A549 (cell line): Measurements from ENCODE around the gene TMEM240. TPM values are rescaled to one million over a fixed set of nuclear protein-coding genes. Genes with fewer than 3 reads are reported as not detected.
"Not testable (repeated sequence)": the region's sequence is repeated elsewhere in the genome, so short reads cannot be mapped to it uniquely, and the experiment has no call there.

ENCODE experiments used
- ATAC-seq, 2 experiments: fragments of 200-7000 bp in 1 of 2; fragments of >200 bp in 1 of 2; cut with Nextera tagmentation in 1 of 2; cut with Tn5 transposase in 1 of 2; 3 replicates each; pipeline versions ENCODE4 v1.8.0 to v1.9.1; 2018 to 2020; ENCODE audit warnings: mild to moderate bottlenecking in 1 of 2, moderate library complexity in 1 of 2
- CTCF ChIA-PET: fragments of 300-600 bp; sonication (Branson Sonifier 250); formaldehyde crosslinking; extraction: SDS; loops from one replicate; lab custom pipeline; 2021; ENCODE audit warnings: antibody characterized with exemption, inconsistent platforms; lab: Yijun Ruan, JAX
- POLR2A ChIA-PET: fragments of 350-600 bp; formaldehyde crosslinking; extraction: SDS; loops from one replicate; lab custom pipeline; 2021; ENCODE audit warnings: antibody characterized with exemption, inconsistent platforms; lab: Yijun Ruan, JAX
- DNase-seq, 2 experiments: peaks; one replicate each; pipeline versions ENCODE4 v3.0.0 to v3.0.0-alpha.2; 2011 to 2016; ENCODE audit warnings: low read depth in 1 of 2, low spot score in 1 of 2
- FAIRE-seq: peaks from 2 replicates; lab custom pipeline; 2011; peaks lifted over from hg19 to GRCh38; lab: Jason Lieb, UNC
- H3K27ac ChIP-seq, 2 experiments: fragments of >200 bp; sonication (Bioruptor Twin); formaldehyde crosslinking; 3 replicates each; pipeline ENCODE4 v1.5.1; 2016 to 2017
- H3K4me1 ChIP-seq: fragments of >200 bp; sonication (Bioruptor Twin); formaldehyde crosslinking; 3 replicates; pipeline ENCODE4 v1.6.1; 2016
- H3K4me2 ChIP-seq: fragments of >200 bp; sonication (Bioruptor Twin); formaldehyde crosslinking; 3 replicates; pipeline ENCODE4 v1.6.1; 2016
- H3K4me3 ChIP-seq: fragments of >200 bp; sonication (Bioruptor Twin); formaldehyde crosslinking; 3 replicates; pipeline ENCODE4 v1.5.1; 2016
- H3K9me3 ChIP-seq: fragments of >200 bp; sonication (Bioruptor Twin); formaldehyde crosslinking; 3 replicates; pipeline ENCODE4 v1.6.1; 2016
- BCL3 ChIP-seq: fragments of >200 bp; sonication (Bioruptor Twin); formaldehyde crosslinking; IDR thresholded peaks from 3 replicates; pipeline ENCODE4 v1.6.1; 2016
- CBX8 ChIP-seq: fragments of 200-600 bp; sonication (generic); IDR thresholded peaks from 2 replicates; pipeline ENCODE4 v1.6.1; 2016
- EHMT2 ChIP-seq: fragments of 200-600 bp; sonication (generic); IDR thresholded peaks from 2 replicates; pipeline ENCODE4 v1.6.1; 2016; ENCODE audit warnings: antibody characterized with exemption, low read depth, mild to moderate bottlenecking, moderate library complexity
- EP300 ChIP-seq, 2 experiments: fragments of >200 bp; sonication (Bioruptor Twin); formaldehyde crosslinking; IDR thresholded peaks; 2 replicates in 1 of 2; 3 replicates in 1 of 2; pipeline ENCODE4 v1.6.1; 2016 to 2017
- FOSL2 ChIP-seq, 2 experiments: fragments of 450-650 bp in 1 of 2; fragments of >200 bp in 1 of 2; sonication (Bioruptor Twin) in 1 of 2; formaldehyde crosslinking; IDR thresholded peaks; 2 replicates each; pipeline versions ENCODE4 v1.5.0 to v1.6.1; 2016 to 2020; ENCODE audit warnings: mild to moderate bottlenecking in 1 of 2, moderate library complexity in 1 of 2
- GATA3 ChIP-seq: IDR thresholded peaks from 2 replicates; pipeline ENCODE4 v1.6.1; 2012; ENCODE audit warnings: borderline replicate concordance
- HOXA7 ChIP-seq: fragments of 250-450 bp; sonication (Bioruptor Pico); IDR thresholded peaks from 2 replicates; pipeline ENCODE4 v1.5.0; 2020; ENCODE audit warnings: mild to moderate bottlenecking, moderate library complexity
- HOXB13 ChIP-seq: fragments of 250-450 bp; sonication (Bioruptor Pico); IDR thresholded peaks from 2 replicates; pipeline ENCODE4 v1.5.0; 2020; ENCODE audit warnings: low read depth, mild to moderate bottlenecking, moderate library complexity
- JUN ChIP-seq, 2 experiments: fragments of >200 bp; sonication (Bioruptor Twin); formaldehyde crosslinking; IDR thresholded peaks; 2 replicates in 1 of 2; 3 replicates in 1 of 2; pipeline ENCODE4 v1.6.1; 2016 to 2017
- MAFK ChIP-seq: fragments of 450-650 bp; IDR thresholded peaks from 2 replicates; pipeline ENCODE4 v1.6.1; 2014; ENCODE audit not compliant: partially characterized antibody
- NFE2L2 ChIP-seq: fragments of 150-350 bp; conservative IDR thresholded peaks from 2 replicates; pipeline ENCODE4 v1.6.1; 2014; ENCODE audit warnings: low read length
- NR3C1 ChIP-seq: fragments of >200 bp; sonication (Bioruptor Twin); formaldehyde crosslinking; IDR thresholded peaks from 3 replicates; pipeline ENCODE4 v1.6.1; 2017
- POLR2A ChIP-seq: IDR thresholded peaks from 2 replicates; pipeline ENCODE4 v1.6.1; 2012; ENCODE audit warnings: mild to moderate bottlenecking, low read length
- POLR2AphosphoS2 ChIP-seq: conservative IDR thresholded peaks from 2 replicates; pipeline ENCODE4 v1.6.1; 2012; ENCODE audit warnings: low read length, improper control_type of control experiment, inconsistent platforms
- RCOR1 ChIP-seq: fragments of 150-350 bp; IDR thresholded peaks from 2 replicates; pipeline ENCODE4 v1.6.1; 2014; ENCODE audit warnings: antibody characterized with exemption, low read length, low read depth
- RFX5 ChIP-seq: fragments of 450-650 bp; IDR thresholded peaks from 2 replicates; pipeline ENCODE4 v1.7.1; 2014; ENCODE audit warnings: antibody characterized with exemption, mild to moderate bottlenecking, moderate library complexity
- RNF2 ChIP-seq: fragments of 200-600 bp; sonication (generic); IDR thresholded peaks from 2 replicates; pipeline ENCODE4 v1.6.1; 2016; ENCODE audit warnings: low read depth, mild to moderate bottlenecking, antibody characterized with exemption, moderate library complexity, borderline replicate concordance
- SMC3 ChIP-seq: fragments of >200 bp; sonication (Bioruptor Twin); formaldehyde crosslinking; IDR thresholded peaks from 3 replicates; pipeline ENCODE4 v1.6.1; 2018; ENCODE audit warnings: inconsistent platforms
- TP53 ChIP-seq: fragments of 250-450 bp; sonication (Bioruptor Pico); IDR thresholded peaks from 2 replicates; pipeline ENCODE4 v1.5.0; 2021; ENCODE audit warnings: mild to moderate bottlenecking, moderate library complexity
- ZNF302 ChIP-seq: fragments of 250-450 bp; sonication (Bioruptor Pico); IDR thresholded peaks from 2 replicates; pipeline ENCODE4 v1.9.0; 2021; ENCODE audit warnings: inconsistent platforms, mild to moderate bottlenecking, moderate library complexity
- ZSCAN20 ChIP-seq: fragments of 250-450 bp; sonication (Bioruptor Pico); IDR thresholded peaks from 2 replicates; pipeline ENCODE4 v1.8.0; 2022; ENCODE audit warnings: mild to moderate bottlenecking, moderate library complexity
- WGBS: methylation state at CpG from one replicate; pipeline ENCODE4 v1.1.6; 2017; ENCODE audit errors: missing lambda C conversion rate; 5-methylcytosine and 5-hydroxymethylcytosine counted together
- polyA plus RNA-seq, 4 experiments: library from polyadenylated mRNA; depleted of rRNA in 3 of 4; stranded (reverse); fragments of >200 nt; fragmentation: RNase III in 1 of 4; extraction: RNeasy Plus Mini Kit Qiagen cat#74134 plus additional on column Dnase treatment in 1 of 4; gene quantifications; 2 replicates in 3 of 4; 3 replicates in 1 of 4; pipeline ENCODE4 v1.2.3, GENCODE V29; 2011 to 2017

Gene TMEM240
- polyA plus RNA-seq, 2 of the 4 experiments (the other 2 are of a cell fraction) = 0.14 to 1.1 TPM

- H3K4me1 ChIP-seq = no peaks in the 10 kb centered on the region
- no peaks in the 10 kb centered on the region; the same call in 2 of the 3 replicates for H3K9me3 ChIP-seq
- DNase-seq (no peak), FAIRE-seq (no peak), ATAC-seq (no peak)
- H3K4me3 ChIP-seq = no peak overlapping the region
- H3K4me2 ChIP-seq = no peak overlapping the region
- ChIA-PET POLR2A (no interaction called here), CTCF (interaction anchor here (0.8 kb wide), 1 partner anchor 26 kb away, joined by 3 read pairs; no protein-coding TSS in a partner anchor)
- TF ChIP-seq EHMT2 (no peak), FOSL2 (IDR thresholded peaks at IDR 0.05) (no peak), FOSL2 (CRISPR knock-in tag; IDR thresholded peaks at IDR 0.05) (no peak), RFX5 (no peak), HOXA7 (CRISPR knock-in tag) (no peak)
- 100% methylated on average over 1 of the region's 18 CpGs for WGBS
- H3K27ac ChIP-seq = no peak overlapping the region
These were observed 11.1 kb downstream of the TMEM240 start for GRCh38 chr1:1529321-1529720.

GRCh38 chr1:1528301-1529267 lies 11.8 kb downstream of the TMEM240 start:
- TF ChIP-seq HOXB13 (CRISPR knock-in tag) (no peak), ZNF302 (CRISPR knock-in tag) (no peak), ZSCAN20 (no peak)
- ATAC-seq (peak in 1 of 2 experiments; percentile 35; a peak in 3 of 6 replicates), DNase-seq (no peak), FAIRE-seq (no peak)
- H3K4me2 ChIP-seq = no peak overlapping the region
- ChIA-PET POLR2A (no interaction called here), CTCF (interaction anchor here (0.8 kb wide), 1 partner anchor 26 kb away, joined by 3 read pairs; no protein-coding TSS in a partner anchor)
- H3K27ac ChIP-seq = no peak overlapping the region
- no peaks in the 10 kb centered on the region for H3K4me1 ChIP-seq
- no peak overlapping the region for H3K4me3 ChIP-seq
- WGBS = 88% methylated on average over 15 of the region's 37 CpGs
- no peaks in the 10 kb centered on the region; the same call in 2 of the 3 replicates for H3K9me3 ChIP-seq

GRCh38 chr1:1527092-1527816 lies 13.2 kb downstream of the TMEM240 start:
- CTCF ChIA-PET = interaction anchor here (0.7 kb wide), 1 partner anchor 15 kb away, joined by 3 read pairs; no protein-coding TSS in a partner anchor

GRCh38 chr1:1526476-1526875 lies 13.9 kb downstream of the TMEM240 start:
- H3K4me3 ChIP-seq, CTCF ChIA-PET, FAIRE-seq, H3K4me1 ChIP-seq, H3K27ac ChIP-seq, ATAC-seq, H3K4me2 ChIP-seq, DNase-seq, POLR2A ChIA-PET, H3K9me3 ChIP-seq: not testable (repeated sequence)
- no CpG with 5 or more reads among the region's 21 CpGs for WGBS

More at GRCh38 chr1:1527092-1527816, 13.2 kb downstream of the TMEM240 start:
- H3K9me3 ChIP-seq = no peaks in the 10 kb centered on the region; the same call in 2 of the 3 replicates
- POLR2A ChIA-PET = no interaction called here
- FAIRE-seq (no peak), DNase-seq (no peak), ATAC-seq (no peak; a peak in 1 of 6 replicates)
- H3K4me3 ChIP-seq = no peak overlapping the region
- no peak for TF ChIP-seq EP300 (IDR thresholded peaks at IDR 0.05)
- TF ChIP-seq POLR2AphosphoS2 = no peak
- no peak for TF ChIP-seq POLR2A
- TF ChIP-seq JUN (IDR thresholded peaks at IDR 0.05) = no peak
- no peak for TF ChIP-seq BCL3
- TF ChIP-seq MAFK = no peak
- no peak for TF ChIP-seq SMC3
- no peak for TF ChIP-seq NR3C1
- no peak for TF ChIP-seq FOSL2 (IDR thresholded peaks at IDR 0.05)
- no peak for TF ChIP-seq FOSL2 (CRISPR knock-in tag; IDR thresholded peaks at IDR 0.05)
- no peak for TF ChIP-seq TP53
- TF ChIP-seq CBX8 = no peak
- TF ChIP-seq RCOR1 = no peak
- TF ChIP-seq NFE2L2 = no peak
- no peak for TF ChIP-seq RNF2
- TF ChIP-seq GATA3 = no peak
- TF ChIP-seq, all 56 proteins: peak for 0
- 92% methylated on average over 19 of the region's 31 CpGs for WGBS
- Histone ChIP-seq H3K27ac (no peak overlapping the region), H3K4me2 (no peak overlapping the region), H3K4me1 (no peaks in the 10 kb centered on the region)

- DNase-seq, ATAC-seq, H3K9me3 ChIP-seq, FAIRE-seq, H3K4me3 ChIP-seq, H3K4me1 ChIP-seq, POLR2A ChIA-PET, H3K27ac ChIP-seq, H3K4me2 ChIP-seq: not testable (repeated sequence)
- CTCF ChIA-PET = interaction anchor here (0.5 to 1.2 kb wide), 2 partner anchors 18 to 87 kb away, joined by 4 to 5 read pairs; no protein-coding TSS in a partner anchor
- 92% methylated on average over 18 of the region's 30 CpGs for WGBS
These were observed 15.6 kb downstream of the TMEM240 start for GRCh38 chr1:1524750-1525383.

- H3K4me3 ChIP-seq, H3K27ac ChIP-seq, H3K4me2 ChIP-seq, POLR2A ChIA-PET, CTCF ChIA-PET, ATAC-seq, FAIRE-seq, H3K4me1 ChIP-seq, H3K9me3 ChIP-seq, DNase-seq: not testable (repeated sequence)
- WGBS = 96% methylated on average over 12 of the region's 17 CpGs
These were observed 16.8 kb downstream of the TMEM240 start for GRCh38 chr1:1523651-1524050.
